Stimulated activated CD4-positive, alpha-beta T cell treated with anti-CD3 and anti-CD28 coated beads, Interleukin-1b, Interleukin-23, amount 100 ng/mL, for 48 hours (primary cell): ENCODE measurements around the gene ADISSP.
"Not testable (repeated sequence)": the region's sequence is repeated elsewhere in the genome, so short reads cannot be mapped to it uniquely, and the experiment has no call there.

Experiments used
- DNase-seq: peaks from one replicate; pipeline ENCODE4 v3.0.0-alpha.2; 2020

Gene ADISSP

GRCh38 chr20:3797592-3798372 lies 30.2 kb upstream of the ADISSP start:
- DNase-seq = no peak

DNA sequence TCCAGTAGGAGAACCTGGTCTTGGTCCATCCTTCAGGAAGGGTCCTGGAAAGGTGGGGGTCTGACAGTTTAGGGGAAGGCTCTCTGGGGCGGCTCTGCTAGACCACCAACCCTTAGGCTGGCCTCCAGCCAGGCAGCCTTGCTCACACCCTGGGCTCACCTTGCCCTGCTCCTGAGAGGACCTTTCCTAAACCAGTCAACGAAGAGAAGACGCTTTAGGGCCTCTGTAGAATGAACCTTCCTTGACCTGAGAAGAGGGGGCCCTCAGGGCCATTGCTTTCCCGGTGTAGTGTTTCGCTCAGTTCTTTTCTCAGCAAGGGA lies 29.6 kb upstream of the ADISSP start:
- DNase-seq = no peak

DNA sequence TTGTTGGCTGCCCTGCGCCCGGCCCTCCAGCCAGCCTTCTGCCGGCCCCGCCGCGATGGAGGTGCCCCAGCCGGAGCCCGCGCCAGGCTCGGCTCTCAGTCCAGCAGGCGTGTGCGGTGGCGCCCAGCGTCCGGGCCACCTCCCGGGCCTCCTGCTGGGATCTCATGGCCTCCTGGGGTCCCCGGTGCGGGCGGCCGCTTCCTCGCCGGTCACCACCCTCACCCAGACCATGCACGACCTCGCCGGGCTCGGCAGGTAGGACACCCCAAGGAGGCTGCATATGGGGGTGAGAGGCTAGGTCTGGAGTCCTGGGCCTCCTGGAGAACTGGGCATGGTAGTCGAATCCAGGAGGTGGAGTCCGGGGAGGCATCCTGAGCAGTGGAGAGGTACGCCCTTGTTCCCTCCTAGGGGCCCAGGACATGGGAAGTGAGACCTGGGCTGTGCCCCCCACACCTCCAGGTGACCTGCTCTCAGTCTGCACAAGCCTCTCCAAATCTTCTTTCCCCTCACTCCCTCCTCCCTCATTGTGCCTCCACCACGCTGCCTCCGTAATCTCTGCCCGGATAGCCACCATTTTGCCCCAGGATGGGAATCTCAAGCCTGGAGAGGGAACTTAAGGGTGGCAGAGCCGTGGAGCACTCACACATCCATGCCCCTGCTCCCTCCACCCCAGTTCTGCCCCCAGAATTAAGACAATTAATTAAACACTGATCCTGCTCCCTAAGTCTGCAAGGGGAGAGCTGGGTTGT lies 29.1 kb upstream of the ADISSP start:
- no peak for DNase-seq

DNA sequence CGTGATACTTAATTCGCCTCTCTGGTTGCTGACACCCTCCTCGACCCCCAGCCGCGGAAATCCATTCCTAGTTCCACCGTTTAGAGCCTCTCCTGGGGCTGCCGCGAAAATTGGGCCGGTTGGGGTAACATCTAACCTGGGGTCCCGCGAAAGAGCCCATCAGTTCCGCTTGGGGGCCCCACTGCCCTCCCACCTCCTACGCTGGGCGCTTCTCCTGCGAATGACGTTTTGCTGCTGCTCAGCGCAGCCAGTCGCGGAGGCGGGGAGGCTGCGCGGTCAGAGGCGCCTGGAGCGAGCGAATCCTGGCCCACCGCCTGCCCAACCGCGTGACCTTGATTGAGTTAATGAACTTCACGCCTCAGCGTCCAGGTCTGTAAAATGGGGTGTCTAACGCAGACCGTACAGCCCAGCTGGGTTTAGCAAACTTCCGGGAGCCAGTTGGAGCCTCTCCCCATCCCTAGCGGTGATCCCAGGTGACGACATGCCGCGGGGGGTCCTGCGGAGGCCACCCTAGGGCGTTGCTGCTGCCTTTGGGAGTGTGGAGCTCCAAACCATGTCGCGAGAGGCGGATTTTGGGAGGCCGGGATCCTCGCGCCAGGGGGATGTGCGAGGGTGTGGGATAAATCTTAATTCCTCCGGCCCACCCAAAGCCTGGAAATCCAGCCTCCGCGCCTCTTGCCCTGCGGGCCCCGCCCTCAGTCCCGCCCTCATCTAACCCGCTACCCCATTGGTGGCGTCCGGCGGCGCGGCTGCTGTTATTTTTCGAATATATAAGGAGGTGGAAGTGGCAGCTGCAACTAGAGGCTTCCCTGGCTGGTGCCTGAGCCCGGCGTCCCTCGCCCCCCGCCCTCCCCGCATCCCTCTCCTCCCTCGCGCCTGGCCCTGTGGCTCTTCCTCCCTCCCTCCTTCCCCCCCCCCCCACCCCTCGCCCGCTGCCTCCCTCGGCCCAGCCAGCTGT lies 28.2 kb upstream of the ADISSP start, which contains the start of gene CDC25B:
Gene CDC25B, plus strand, starts transcription at position 800 of the 958 bp plus-strand sequence. CDS start 222 bp downstream, outside the sequence.
- DNase-seq = peak; percentile 89

DNA sequence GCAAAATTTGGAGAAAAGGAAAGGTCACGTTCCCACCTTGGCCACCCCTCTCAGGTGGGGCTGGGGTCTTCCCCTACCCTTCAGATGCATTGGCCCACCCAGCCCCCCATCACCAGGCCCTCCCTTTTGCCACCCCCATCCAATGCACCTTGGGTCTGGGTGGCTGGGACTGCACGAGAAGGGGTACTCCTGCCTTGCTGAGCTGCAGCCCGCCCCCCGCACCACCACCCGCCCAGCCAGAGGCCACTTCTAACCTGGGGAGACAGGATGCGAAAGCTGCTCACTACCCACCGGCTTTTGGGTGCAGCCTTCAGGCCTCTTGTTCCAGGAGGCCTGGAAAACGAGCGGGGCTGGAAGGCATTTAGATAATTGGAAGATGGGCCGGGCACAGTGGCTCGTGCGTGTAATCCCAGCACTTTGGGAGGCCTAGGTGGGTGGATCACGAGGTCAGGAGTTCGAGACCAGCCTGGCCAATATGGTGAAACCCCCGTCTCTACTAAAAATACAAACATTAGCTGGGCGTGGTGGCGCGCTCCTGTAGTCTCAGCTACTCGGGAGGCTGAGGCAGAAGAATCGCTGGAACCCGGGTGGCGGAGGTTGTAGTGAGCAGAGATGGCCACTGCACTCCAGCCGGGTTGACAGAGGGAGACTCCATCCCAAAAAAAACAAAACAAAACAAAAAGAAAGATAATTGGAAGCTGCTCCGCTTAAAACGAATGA lies 27.3 kb upstream of the ADISSP start:
- no peak for DNase-seq

DNA sequence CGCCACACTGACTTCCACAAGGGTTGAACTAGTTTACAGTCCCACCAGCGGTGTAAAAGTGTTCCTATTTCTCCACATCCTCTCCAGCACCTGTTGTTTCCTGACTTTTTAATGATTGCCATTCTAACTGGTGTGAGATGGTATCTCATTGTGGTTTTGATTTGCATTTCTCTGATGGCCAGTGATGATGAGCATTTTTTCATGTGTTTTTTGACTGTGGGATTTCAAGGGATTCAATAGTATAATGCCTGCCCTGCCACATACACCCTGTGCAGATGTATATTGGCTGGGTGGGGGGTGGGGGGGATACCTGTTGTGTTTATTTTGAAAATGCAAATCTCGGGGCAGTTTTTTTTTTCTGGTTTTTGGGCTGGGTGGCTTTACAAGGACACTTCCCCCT lies 26.6 kb upstream of the ADISSP start:
- DNase-seq = not testable (repeated sequence)

DNA sequence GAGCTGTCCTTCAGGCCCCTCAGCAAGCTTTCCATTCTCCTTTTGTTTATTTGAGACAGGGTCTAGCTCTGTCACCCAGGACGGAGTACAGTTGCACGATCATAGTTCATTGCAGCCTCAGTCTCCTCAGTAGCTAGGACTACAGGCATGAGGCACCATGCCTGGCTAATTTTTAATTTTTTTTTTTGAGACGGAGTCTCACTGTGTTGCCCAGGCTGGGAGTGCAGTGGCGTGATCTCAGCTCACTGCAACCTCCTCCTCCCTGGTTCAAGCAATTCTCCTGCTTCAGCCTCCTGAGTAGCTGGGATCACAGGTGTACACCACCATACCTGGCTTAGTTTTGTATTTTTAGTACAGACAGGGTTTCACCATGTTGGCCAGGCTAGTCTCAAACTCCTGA lies 21.6 kb upstream of the ADISSP start:
- DNase-seq = not testable (repeated sequence)

- DNase-seq = no peak
Observed at GRCh38 chr20:3788685-3789155, 21.2 kb upstream of the ADISSP start.

- no peak for DNase-seq
Observed at GRCh38 chr20:3787324-3788014, 19.9 kb upstream of the ADISSP start.

GRCh38 chr20:3786665-3787323 lies 19.2 kb upstream of the ADISSP start, which contains the start of gene CENPB:
TSS of gene CENPB (minus strand) at chr20:3786740. CDS start at chr20:3786483, 257 bp downstream.
- DNase-seq = peak; percentile 89

GRCh38 chr20:3786126-3786484 lies 18.6 kb upstream of the ADISSP start:
- DNase-seq = peak; percentile 54

DNA sequence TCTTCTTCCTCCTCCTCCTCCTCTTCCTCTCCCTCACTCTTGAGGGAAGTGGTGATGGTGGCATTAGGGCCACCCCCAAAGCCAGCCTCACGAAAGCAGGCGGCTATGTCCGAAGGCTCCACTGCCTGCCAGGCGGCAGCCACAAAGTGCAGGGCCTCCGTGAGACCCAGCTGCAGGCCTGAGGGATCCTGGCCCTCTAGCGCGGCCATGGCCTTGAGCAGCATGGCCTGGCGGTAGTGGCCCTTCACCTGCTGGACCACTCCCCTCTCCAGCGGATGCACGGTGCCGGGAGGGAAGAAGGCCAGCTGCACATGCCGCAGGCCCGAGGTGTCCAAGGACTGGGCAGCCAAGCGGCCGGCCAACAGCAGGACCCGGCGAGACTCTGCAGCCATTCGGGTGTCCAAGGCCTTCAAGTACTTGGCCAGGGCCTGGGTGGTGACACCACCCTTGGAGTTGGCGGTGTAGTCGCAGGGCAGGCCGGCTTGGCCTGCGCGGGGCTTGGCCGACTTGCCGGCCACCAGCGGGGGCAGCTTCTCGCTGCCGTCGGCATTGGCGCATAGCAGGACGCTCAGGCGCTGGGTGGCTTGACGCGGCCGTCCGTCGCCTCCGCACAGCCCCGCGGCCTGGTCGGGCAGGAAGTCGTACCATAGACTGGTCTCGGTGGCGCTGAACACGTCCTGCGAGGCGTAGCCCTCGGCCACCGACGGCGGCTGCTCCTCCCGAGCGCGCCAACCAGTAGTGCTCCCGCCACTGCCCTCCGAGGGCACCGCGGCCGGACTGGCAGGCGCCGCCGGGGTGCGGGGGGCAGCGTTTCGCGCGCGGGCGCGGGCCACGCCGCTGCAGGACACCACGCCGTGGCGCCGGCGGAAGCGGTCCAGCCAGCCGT lies 17.9 kb upstream of the ADISSP start:
- DNase-seq = no peak

DNA sequence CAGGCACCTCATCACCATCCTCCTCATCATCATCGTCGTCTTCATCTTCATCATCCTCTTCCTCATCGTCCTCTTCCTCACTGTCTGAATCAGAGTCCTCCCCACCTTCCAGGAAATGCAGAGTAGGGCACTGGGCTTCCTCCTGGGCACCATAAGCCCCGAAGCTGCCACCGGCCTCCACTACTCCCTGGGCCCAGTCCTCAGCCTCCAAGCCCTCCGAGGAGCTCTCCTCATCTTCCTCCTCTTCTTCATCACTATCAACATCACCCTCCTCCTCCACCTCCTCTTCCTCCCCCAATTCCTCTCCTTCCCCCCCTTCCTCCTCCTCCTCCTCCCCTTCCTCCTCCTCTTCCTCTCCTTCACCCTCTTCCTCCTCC lies 17.3 kb upstream of the ADISSP start:
- no peak for DNase-seq

DNA sequence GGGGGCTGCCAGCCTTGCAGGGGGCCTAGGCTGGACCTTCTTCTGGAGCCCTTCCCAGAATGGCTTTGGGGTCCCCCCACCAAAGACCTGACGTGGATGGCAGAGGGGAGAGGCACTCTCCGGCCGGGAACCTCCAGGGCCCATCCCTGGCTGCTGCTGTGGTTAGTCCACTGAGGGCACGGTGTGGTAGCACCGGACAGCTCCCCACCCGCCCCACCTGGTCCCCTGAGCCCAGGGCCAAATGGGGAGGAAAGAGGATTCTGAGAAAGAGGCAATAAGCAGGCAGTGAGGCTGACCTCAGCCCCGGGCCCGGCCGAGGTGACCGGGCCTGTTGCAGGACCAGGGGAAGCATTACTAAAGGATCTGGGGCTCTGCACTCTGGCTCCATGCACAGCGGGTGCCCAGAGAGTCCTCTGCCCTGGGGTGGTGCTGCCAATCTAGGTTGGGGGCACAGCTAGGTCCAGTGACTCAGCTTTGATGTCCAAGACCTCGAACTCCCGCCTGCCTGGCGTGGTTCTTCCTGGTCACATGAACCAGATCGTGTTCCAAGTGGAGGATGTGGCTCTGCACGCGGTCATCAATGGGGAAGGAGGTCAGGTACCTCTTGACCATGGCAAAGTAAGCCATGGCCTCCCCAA lies 16.8 kb upstream of the ADISSP start:
- DNase-seq = no peak

DNA sequence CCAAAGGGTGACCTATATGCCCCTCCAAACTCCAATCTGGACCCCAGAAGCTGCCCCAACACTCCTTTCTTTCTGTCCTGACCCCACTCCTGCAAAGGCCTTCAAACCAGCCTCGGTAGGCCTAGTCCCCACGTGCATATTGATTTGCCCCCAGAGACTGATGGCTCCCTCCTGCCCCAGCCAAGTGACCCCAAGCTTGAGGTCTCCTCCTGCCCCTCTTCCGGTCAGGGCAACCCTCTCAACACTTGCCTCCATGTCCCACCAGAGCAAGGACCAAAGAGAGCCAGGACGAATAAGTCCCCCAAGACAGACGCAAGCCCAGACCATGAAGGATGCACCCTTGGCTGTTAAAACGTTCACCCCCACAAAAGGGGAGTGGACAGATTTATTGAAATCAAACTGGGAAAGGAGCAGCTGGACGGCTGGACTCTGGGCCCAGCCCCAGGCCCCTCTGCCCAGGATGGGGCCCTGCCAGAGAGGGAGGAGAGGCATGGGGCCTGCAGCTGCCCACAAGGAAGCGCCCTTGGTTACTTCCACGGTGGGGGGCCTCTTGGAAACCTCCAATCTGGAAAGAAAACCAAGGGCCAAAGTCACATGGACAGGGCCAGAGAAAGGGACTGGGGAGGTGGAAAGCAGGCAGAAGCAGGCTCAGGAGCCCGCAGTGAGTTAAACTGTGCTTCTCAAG lies 16.1 kb upstream of the ADISSP start:
- DNase-seq = no peak

DNA sequence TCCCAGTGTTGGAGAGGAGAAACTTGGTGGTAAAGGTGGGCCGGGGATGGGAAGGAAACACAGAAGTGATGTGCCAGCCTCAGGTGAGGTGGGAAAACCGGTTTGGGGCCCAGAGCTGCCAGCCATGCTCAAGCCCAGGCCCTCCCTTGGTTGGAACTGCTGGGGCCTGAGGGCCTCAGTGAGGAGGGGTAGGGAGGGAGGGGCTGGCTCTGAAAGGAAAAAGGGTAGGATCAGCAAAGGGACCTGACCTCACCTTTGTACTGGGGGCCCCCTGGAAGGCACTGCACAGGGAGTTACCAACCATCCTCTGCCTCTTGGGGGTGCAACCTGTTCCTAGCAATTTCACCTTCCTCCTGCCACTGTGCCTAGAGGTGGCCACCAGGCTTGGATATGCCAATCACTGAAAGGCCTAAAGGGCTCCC lies 15.5 kb upstream of the ADISSP start:
- DNase-seq = no peak

DNA sequence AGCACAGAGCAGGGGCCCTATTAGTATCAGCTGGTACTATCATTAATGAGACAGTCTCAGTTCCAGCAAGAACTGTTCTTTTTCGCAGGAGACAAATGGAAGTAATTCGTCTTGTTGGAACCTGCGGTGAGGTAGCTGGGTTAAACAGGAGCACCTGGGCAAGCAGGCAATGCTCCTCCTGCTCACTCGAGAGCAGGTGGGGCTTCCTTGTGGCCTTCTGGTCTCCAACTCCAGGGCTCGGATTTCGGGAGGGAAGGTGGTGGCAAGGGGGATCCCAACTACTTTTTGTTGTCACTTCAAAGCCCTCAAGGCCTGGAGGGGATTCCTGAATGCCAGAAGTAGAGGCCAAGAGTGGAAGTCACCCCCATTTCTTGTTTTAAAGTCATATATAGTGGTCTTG lies 15.0 kb upstream of the ADISSP start:
- DNase-seq = no peak

DNA sequence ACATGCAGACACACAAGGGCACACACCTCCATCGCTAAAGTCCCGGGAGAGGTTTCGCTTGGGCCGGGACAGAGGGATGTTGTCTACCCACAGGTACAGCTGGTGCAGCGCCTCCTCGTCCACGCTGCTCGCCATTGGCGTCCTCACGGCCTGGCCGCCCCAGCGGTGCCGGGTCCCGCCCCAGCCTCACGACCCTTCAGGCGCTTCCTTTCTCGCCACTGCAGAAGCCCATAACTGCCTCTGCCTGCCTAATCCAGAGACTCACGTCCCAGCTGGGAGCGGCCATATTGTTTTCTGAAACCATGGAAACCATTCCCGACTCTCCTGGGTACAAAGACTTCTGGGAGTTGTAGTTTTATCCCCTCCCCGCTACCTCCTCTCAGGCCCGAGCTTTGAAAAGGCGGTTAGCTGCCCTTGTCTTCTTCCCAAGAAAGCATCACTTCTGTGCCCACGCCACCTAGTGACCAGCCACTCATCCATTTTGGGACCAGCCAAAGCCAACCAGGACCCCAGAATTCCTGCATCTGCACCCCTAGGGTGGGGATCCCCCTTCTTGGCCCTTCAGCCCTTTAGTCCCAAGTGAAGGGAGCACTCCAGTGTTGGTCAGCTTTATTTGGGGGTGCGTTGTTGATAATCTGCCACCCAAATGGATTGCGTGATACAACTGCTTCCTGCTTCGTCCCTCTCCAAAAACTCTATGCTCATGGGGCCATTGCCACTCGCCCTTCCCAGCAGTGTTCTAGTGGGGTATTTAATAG lies 13.8 kb upstream of the ADISSP start, which contains the start of gene SPEF1:
Gene SPEF1, minus strand, starts transcription at position 296 of the 758 bp plus-strand sequence. Its CDS starts 161 bp downstream, at position 135.
- DNase-seq = peak; percentile 44
